H9 (cell line): ENCODE measurements around the gene TCF4. TPM values are rescaled to one million over a fixed set of nuclear protein-coding genes. Genes with fewer than 3 reads are reported as not detected.

Experiments used
- DNase-seq: peaks from one replicate; pipeline ENCODE4 v3.0.0-alpha.2; 2017
- H2AFZ ChIP-seq: one replicate; pipeline ENCODE4 v1.6.1; 2013; ENCODE audit warnings: mild to moderate bottlenecking, low read length, control low read depth, moderate library complexity
- H2AK5ac ChIP-seq: 2 replicates; pipeline ENCODE4 v1.6.1; 2013; ENCODE audit warnings: low read length, control low read depth, mixed read lengths; ENCODE audit not compliant: insufficient read length
- H2BK120ac ChIP-seq: one replicate; pipeline ENCODE4 v1.6.1; 2013; ENCODE audit warnings: low read depth, mild to moderate bottlenecking, low read length, control low read depth, inconsistent platforms; ENCODE audit not compliant: poor library complexity, severe bottlenecking
- H2BK12ac ChIP-seq: 2 replicates; pipeline ENCODE4 v1.6.1; 2013; ENCODE audit warnings: low read length, control low read depth, mixed read lengths, low read depth; ENCODE audit not compliant: insufficient read length
- H2BK15ac ChIP-seq: 2 replicates; pipeline ENCODE4 v1.6.1; 2013; ENCODE audit warnings: low read depth, low read length, control low read depth
- H2BK20ac ChIP-seq: one replicate; pipeline ENCODE4 v1.6.1; 2013; ENCODE audit warnings: low read depth, mild to moderate bottlenecking, low read length, control low read depth, inconsistent platforms; ENCODE audit not compliant: poor library complexity, severe bottlenecking
- H2BK5ac ChIP-seq: 2 replicates; pipeline ENCODE4 v1.6.1; 2013; ENCODE audit warnings: low read length, control low read depth, mixed read lengths; ENCODE audit not compliant: insufficient read length
- H3K14ac ChIP-seq: 2 replicates; pipeline ENCODE4 v1.6.1; 2013; ENCODE audit warnings: low read length, control low read depth; ENCODE audit not compliant: insufficient read depth
- H3K18ac ChIP-seq: 2 replicates; pipeline ENCODE4 v1.6.1; 2013; ENCODE audit warnings: low read depth, mild to moderate bottlenecking, mixed read lengths, low read length, control low read depth; ENCODE audit not compliant: insufficient read length
- H3K23ac ChIP-seq: 2 replicates; pipeline ENCODE4 v1.6.1; 2013; ENCODE audit warnings: low read length, control low read depth, mixed read lengths, low read depth; ENCODE audit not compliant: insufficient read length
- H3K23me2 ChIP-seq: 2 replicates; pipeline ENCODE4 v1.6.1; 2013; ENCODE audit warnings: low read depth, mild to moderate bottlenecking, mixed read lengths, low read length, control low read depth; ENCODE audit not compliant: insufficient read length, poor library complexity, severe bottlenecking
- H3K27ac ChIP-seq: 2 replicates; pipeline ENCODE4 v1.5.1; 2013; ENCODE audit warnings: low read length, control low read depth, mixed read lengths, low read depth; ENCODE audit not compliant: insufficient read length
- H3K27me3 ChIP-seq: 2 replicates; pipeline ENCODE4 v1.6.1; 2013; ENCODE audit warnings: low read length, control low read depth, inconsistent platforms; ENCODE audit not compliant: insufficient read depth
- H3K4ac ChIP-seq: 2 replicates; pipeline ENCODE4 v1.6.1; 2013; ENCODE audit warnings: low read depth, mild to moderate bottlenecking, control low read depth, inconsistent platforms, low read length, moderate library complexity
- H3K4me1 ChIP-seq: 2 replicates; pipeline ENCODE4 v1.6.1; 2013; ENCODE audit warnings: low read length, control low read depth, inconsistent platforms; ENCODE audit not compliant: insufficient read depth
- H3K4me2 ChIP-seq: 2 replicates; pipeline ENCODE4 v1.6.1; 2013; ENCODE audit warnings: low read length, control low read depth, mixed read lengths; ENCODE audit not compliant: insufficient read length, insufficient read depth
- H3K56ac ChIP-seq: 2 replicates; pipeline ENCODE4 v1.6.1; 2013; ENCODE audit warnings: low read depth, mild to moderate bottlenecking, mixed read lengths, low read length, control low read depth; ENCODE audit not compliant: insufficient read length
- H3K79me1 ChIP-seq: 2 replicates; pipeline ENCODE4 v1.6.1; 2013; ENCODE audit warnings: low read depth, mild to moderate bottlenecking, moderate library complexity, low read length, control low read depth, inconsistent platforms; ENCODE audit not compliant: insufficient read depth, poor library complexity, severe bottlenecking
- H3K79me2 ChIP-seq: 2 replicates; pipeline ENCODE4 v1.6.1; 2013; ENCODE audit warnings: low read length, control low read depth, inconsistent platforms; ENCODE audit not compliant: insufficient read depth
- H3K9ac ChIP-seq: 2 replicates; pipeline ENCODE4 v1.6.1; 2013; ENCODE audit warnings: low read length, control low read depth, mixed read lengths; ENCODE audit not compliant: insufficient read length; ENCODE audit errors: extremely low read depth
- H3K9me3 ChIP-seq: one replicate; pipeline ENCODE4 v1.6.1; 2013; ENCODE audit warnings: low read depth, low read length, inconsistent platforms; ENCODE audit not compliant: control insufficient read depth
- H3T11ph ChIP-seq: one replicate; pipeline ENCODE4 v1.6.1; 2013; ENCODE audit warnings: mild to moderate bottlenecking, low read length, control low read depth, inconsistent platforms
- H4K20me1 ChIP-seq: one replicate; pipeline ENCODE4 v1.6.1; 2013; ENCODE audit not compliant: control insufficient read depth, insufficient read length, insufficient read depth
- H4K5ac ChIP-seq: 2 replicates; pipeline ENCODE4 v1.6.1; 2013; ENCODE audit warnings: low read depth, mild to moderate bottlenecking, mixed read lengths, low read length, control low read depth; ENCODE audit not compliant: insufficient read length
- H4K8ac ChIP-seq: replicated peaks from 2 replicates; pipeline ENCODE4 v1.6.1; 2013; ENCODE audit warnings: low read length, control low read depth, mixed read lengths, low read depth; ENCODE audit not compliant: insufficient read length
- H4K91ac ChIP-seq: 2 replicates; pipeline ENCODE4 v1.6.1; 2013; ENCODE audit warnings: low read depth, mild to moderate bottlenecking, moderate library complexity, mixed read lengths, low read length, control low read depth; ENCODE audit not compliant: insufficient read length
- H3K27ac Mint-ChIP-seq, 3 experiments: 2 replicates in 2 of 3; 3 replicates in 1 of 3; pipeline ENCODE4 v1.8.0; 2020 to 2021; ENCODE audit warnings: mixed read lengths in 3 of 3, mild to moderate bottlenecking in 1 of 3, moderate library complexity in 1 of 3
- H3K27me3 Mint-ChIP-seq: 2 replicates; pipeline ENCODE4 v1.8.0; 2021; ENCODE audit warnings: low read depth, mild to moderate bottlenecking, moderate library complexity, mixed read lengths
- H3K36me3 Mint-ChIP-seq, 3 experiments: 2 replicates in 2 of 3; 3 replicates in 1 of 3; pipeline ENCODE4 v1.8.0; 2020 to 2021; ENCODE audit warnings: low read depth in 3 of 3, mixed read lengths in 3 of 3; ENCODE audit not compliant: insufficient read depth in 1 of 3
- H3K4me1 Mint-ChIP-seq, 2 experiments: 2 replicates each; pipeline ENCODE4 v1.8.0; 2020; ENCODE audit warnings: mixed read lengths in 2 of 2
- H3K4me3 Mint-ChIP-seq, 2 experiments: 2 replicates in 1 of 2; 3 replicates in 1 of 2; pipeline ENCODE4 v1.8.0; 2020 to 2021; ENCODE audit warnings: mild to moderate bottlenecking in 2 of 2, mixed read lengths in 2 of 2, moderate library complexity in 1 of 2
- H3K9me3 Mint-ChIP-seq, 2 experiments: 2 replicates in 1 of 2; 3 replicates in 1 of 2; pipeline ENCODE4 v1.8.0; 2020; ENCODE audit warnings: mild to moderate bottlenecking in 2 of 2, mixed read lengths in 2 of 2, moderate library complexity in 1 of 2
- CTCF ChIP-seq: fragments of 200-600 bp; sonication (generic); conservative IDR thresholded peaks from 3 replicates; pipeline ENCODE4 v1.8.0; 2021; ENCODE audit warnings: antibody characterized with exemption, mild to moderate bottlenecking
- WGBS: extraction: QIAGEN DNeasy Blood & Tissue Kit; methylation state at CpG from one replicate; pipeline ENCODE4 v1.1.7; 2013; ENCODE audit warnings: missing lambda C conversion rate, low lambda C conversion rate, mixed read lengths; ENCODE audit not compliant: insufficient read length; ENCODE audit errors: extremely low coverage; 5-methylcytosine and 5-hydroxymethylcytosine counted together
- total RNA-seq: library from RNA; stranded (reverse); gene quantifications from 2 replicates; pipeline ENCODE4 v1.2.1, GENCODE V29; 2021

Gene TCF4
- total RNA-seq, 1 experiment from 2014 or later = 99.4 TPM

- H3T11ph ChIP-seq = no peak overlapping the region
- H2BK5ac ChIP-seq = no peak overlapping the region
- Mint-ChIP-seq H3K27me3 (no peaks in the 10 kb centered on the region), H3K9me3 (no peaks in the 10 kb centered on the region), H3K4me1 (peaks cover 58 to 71% of the 10 kb centered on the region in 2 experiments), H3K4me3 (no peak overlapping the region), H3K36me3 (peaks cover 5 to 12% (median 6%) of the 10 kb centered on the region in 3 experiments; a peak in 5 of 7 replicates), H3K27ac (peak overlapping the region; percentile 9 to 87 (median 57); a peak in 5 of 7 replicates)
- DNase-seq = no peak
- H2AFZ ChIP-seq = no peak overlapping the region
- no peak for TF ChIP-seq CTCF
- H3K79me1 ChIP-seq = no peaks in the 10 kb centered on the region
- no peak overlapping the region for H2BK12ac ChIP-seq
- no peak overlapping the region for H4K5ac ChIP-seq
- no peaks in the 10 kb centered on the region for H3K27me3 ChIP-seq
- no peak overlapping the region for H2AK5ac ChIP-seq
- peaks cover 6% of the 10 kb centered on the region; the same call in 1 of the 2 replicates for H3K4me1 ChIP-seq
- H3K9ac ChIP-seq = no peak overlapping the region
- no peaks in the 10 kb centered on the region for H3K9me3 ChIP-seq
- no peak overlapping the region for H3K56ac ChIP-seq
- H4K91ac ChIP-seq = no peak overlapping the region
- H4K20me1 ChIP-seq = no peaks in the 10 kb centered on the region
- H3K23ac ChIP-seq = no peak overlapping the region
- no peak overlapping the region for H2BK120ac ChIP-seq
- H3K23me2 ChIP-seq = no peaks in the 10 kb centered on the region
- WGBS = no CpG with 5 or more reads among the region's 5 CpGs
- no peak overlapping the region for H3K27ac ChIP-seq
- H2BK20ac ChIP-seq = no peak overlapping the region
- H3K4ac ChIP-seq = no peak overlapping the region
- no peak overlapping the region for H3K14ac ChIP-seq
- no peak overlapping the region for H2BK15ac ChIP-seq
- H3K79me2 ChIP-seq = peaks cover 12% of the 10 kb centered on the region; the same call in 1 of the 2 replicates
- H4K8ac ChIP-seq = no peak overlapping the region
- no peak overlapping the region for H3K18ac ChIP-seq
- H3K4me2 ChIP-seq = no peak overlapping the region
Observed at GRCh38 chr18:55546851-55547704, 40.9 kb downstream of the TCF4 start.
